ENCODE measurements around the gene RIBC2. TPM values are rescaled to one million over a fixed set of nuclear protein-coding genes. Genes with fewer than 3 reads are reported as not detected.

The RIBC2 gene
- total RNA-seq, 2 experiments from 2014 or later: 0.78 TPM; not detected in 1

DNA sequence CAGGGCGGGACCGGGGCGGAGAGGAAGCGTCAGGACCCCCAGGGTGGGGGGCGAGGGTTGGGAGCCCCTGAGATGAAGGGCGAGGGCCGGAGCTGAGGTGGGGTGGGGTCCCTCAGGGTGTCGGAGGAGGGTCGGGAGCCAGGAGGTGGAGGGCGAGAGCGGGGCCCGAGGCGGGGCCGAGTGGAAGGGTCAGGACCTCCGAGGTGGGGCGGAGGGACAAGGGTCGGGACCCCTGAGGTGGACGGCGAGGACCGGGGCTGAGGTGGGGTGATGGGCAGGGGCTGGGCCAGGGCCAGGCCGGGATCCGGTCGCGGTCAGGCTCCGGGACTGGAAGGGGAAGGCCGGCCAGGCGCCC, 503 bp upstream of the RIBC2 start:
- ChIA-PET CTCF (ENCODE audit: unreplicated experiment) (no interaction called here), POLR2A (no interaction called here)
- Histone ChIP-seq H3K4me2 (ENCODE audit: low read length) (peak overlapping the region; percentile 37; the same call in 1 of the 2 replicates), H2AFZ (ENCODE audit: low read length) (no peak overlapping the region), H3K36me3 (ENCODE audit: insufficient read depth, low read length) (no peaks in the 10 kb centered on the region), H3K9me3 (ENCODE audit: low read length) (no peaks in the 10 kb centered on the region), H3K27ac (ENCODE audit: low read depth, low read length, poor library complexity, severe bottlenecking) (no peak overlapping the region), H3K4me3 (ENCODE audit: low read depth, low read length, poor library complexity, severe bottlenecking) (no peak overlapping the region), H4K20me1 (ENCODE audit: insufficient read depth, low read length) (no peaks in the 10 kb centered on the region), H3K9me2 (ENCODE audit: insufficient read depth, low read length) (no peaks in the 10 kb centered on the region), H3K79me2 (ENCODE audit: insufficient read depth, low read depth, low read length) (no peaks in the 10 kb centered on the region), H3K4me1 (ENCODE audit: insufficient read depth, low read length, poor library complexity, severe bottlenecking) (no peaks in the 10 kb centered on the region)
- no TSS peak for BruUV-seq (replicated peaks)
- TF ChIP-seq, protein P1, sequence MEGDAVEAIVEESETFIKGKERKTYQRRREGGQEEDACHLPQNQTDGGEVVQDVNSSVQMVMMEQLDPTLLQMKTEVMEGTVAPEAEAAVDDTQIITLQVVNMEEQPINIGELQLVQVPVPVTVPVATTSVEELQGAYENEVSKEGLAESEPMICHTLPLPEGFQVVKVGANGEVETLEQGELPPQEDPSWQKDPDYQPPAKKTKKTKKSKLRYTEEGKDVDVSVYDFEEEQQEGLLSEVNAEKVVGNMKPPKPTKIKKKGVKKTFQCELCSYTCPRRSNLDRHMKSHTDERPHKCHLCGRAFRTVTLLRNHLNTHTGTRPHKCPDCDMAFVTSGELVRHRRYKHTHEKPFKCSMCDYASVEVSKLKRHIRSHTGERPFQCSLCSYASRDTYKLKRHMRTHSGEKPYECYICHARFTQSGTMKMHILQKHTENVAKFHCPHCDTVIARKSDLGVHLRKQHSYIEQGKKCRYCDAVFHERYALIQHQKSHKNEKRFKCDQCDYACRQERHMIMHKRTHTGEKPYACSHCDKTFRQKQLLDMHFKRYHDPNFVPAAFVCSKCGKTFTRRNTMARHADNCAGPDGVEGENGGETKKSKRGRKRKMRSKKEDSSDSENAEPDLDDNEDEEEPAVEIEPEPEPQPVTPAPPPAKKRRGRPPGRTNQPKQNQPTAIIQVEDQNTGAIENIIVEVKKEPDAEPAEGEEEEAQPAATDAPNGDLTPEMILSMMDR (conservative IDR thresholded peaks at IDR 0.05; ENCODE audit: low read length): no peak
- no peak for TF ChIP-seq EZH2phosphoT487 (IDR thresholded peaks at IDR 0.05; ENCODE audit: borderline replicate concordance, low read depth, low read length)
- no peak for DNase-seq (ENCODE audit: low spot score)
- intact Hi-C loops (cut with micrococcal nuclease; ENCODE audit: unreplicated experiment): no loop called here

DNA sequence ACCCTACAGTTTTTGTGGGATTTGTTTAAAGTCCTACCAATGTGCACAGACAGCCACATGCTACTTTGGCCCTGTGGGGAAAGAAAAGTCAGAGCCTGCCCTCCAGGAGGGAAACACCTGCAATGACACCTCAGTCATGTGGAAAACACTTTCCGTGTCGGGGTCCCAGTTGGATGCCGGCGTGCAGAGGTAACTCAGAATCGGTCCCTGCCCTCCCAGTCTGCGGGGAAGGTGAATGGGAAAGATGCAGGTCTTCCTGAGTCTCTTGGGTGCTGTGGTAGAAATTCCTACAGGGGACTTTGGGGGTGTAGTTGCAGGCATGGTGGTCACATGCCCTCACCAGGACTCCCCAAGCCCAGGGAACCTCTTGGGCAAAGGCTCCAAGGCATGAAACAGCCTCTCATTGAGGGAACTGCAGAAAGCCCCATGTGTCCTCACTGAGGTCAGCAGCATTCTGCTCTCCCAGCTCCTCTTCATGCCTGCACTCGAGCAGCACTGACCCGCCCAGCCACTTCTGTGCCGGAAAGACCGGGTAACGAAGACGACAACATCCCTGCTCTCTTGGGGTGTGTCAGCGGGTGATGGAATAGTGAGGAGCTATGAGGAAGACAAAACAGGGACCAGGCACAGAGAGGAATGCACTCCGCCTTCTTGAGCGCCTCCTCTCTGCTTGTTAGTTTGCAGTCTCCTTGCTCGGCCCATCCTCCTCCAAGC, 4.7 kb downstream of the RIBC2 start:
- no peak overlapping the region for H2AFZ ChIP-seq (ENCODE audit: low read length)
- no peak overlapping the region for H3K4me2 ChIP-seq (ENCODE audit: low read length)
- no peak overlapping the region for H3K4me3 ChIP-seq (ENCODE audit: low read depth, low read length, poor library complexity, severe bottlenecking)
- H3K79me2 ChIP-seq (ENCODE audit: insufficient read depth, low read depth, low read length): no peaks in the 10 kb centered on the region
- TF ChIP-seq, protein P1 (conservative IDR thresholded peaks at IDR 0.05; ENCODE audit: low read length): no peak
- TF ChIP-seq EZH2phosphoT487 (IDR thresholded peaks at IDR 0.05; ENCODE audit: borderline replicate concordance, low read depth, low read length): no peak
- H3K9me2 ChIP-seq (ENCODE audit: insufficient read depth, low read length): no peaks in the 10 kb centered on the region
- no peaks in the 10 kb centered on the region for H3K4me1 ChIP-seq (ENCODE audit: insufficient read depth, low read length, poor library complexity, severe bottlenecking)
- H3K36me3 ChIP-seq (ENCODE audit: insufficient read depth, low read length): no peaks in the 10 kb centered on the region
- DNase-seq (ENCODE audit: low spot score): no peak
- no peak overlapping the region for H3K27ac ChIP-seq (ENCODE audit: low read depth, low read length, poor library complexity, severe bottlenecking)
- intact Hi-C loops (cut with micrococcal nuclease; ENCODE audit: unreplicated experiment): no loop called here
- no peaks in the 10 kb centered on the region for H3K9me3 ChIP-seq (ENCODE audit: low read length)
- BruUV-seq (replicated peaks): no TSS peak
- no peaks in the 10 kb centered on the region for H4K20me1 ChIP-seq (ENCODE audit: insufficient read depth, low read length)
- CTCF ChIA-PET (ENCODE audit: unreplicated experiment): no interaction called here
- POLR2A ChIA-PET: no interaction called here

DNA sequence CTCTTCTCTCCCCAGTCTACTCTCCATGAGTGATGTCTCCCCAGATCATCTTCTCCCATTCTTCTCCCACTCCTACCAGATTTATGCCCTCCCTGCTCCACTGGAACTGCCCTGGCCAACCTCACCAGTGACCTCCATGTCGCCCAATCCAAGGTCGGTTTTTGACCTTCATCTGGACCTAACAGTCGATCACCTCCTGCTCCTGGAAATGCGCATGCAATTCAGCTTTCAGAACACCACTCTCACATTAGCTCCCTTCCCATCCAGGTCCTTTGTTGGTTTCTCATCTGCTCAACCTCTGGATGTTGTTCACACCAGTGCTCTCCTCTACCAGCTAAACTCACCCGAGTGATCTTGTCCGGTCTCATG, 5.3 kb downstream of the RIBC2 start:
- intact Hi-C loops (cut with micrococcal nuclease; ENCODE audit: unreplicated experiment): no loop called here
- POLR2A ChIA-PET: no interaction called here
- Histone ChIP-seq H3K9me2 (ENCODE audit: insufficient read depth, low read length) (no peaks in the 10 kb centered on the region), H3K4me1 (ENCODE audit: insufficient read depth, low read length, poor library complexity, severe bottlenecking) (no peaks in the 10 kb centered on the region), H3K9me3 (ENCODE audit: low read length) (no peaks in the 10 kb centered on the region), H4K20me1 (ENCODE audit: insufficient read depth, low read length) (no peaks in the 10 kb centered on the region), H2AFZ (ENCODE audit: low read length) (no peak overlapping the region), H3K79me2 (ENCODE audit: insufficient read depth, low read depth, low read length) (no peaks in the 10 kb centered on the region), H3K36me3 (ENCODE audit: insufficient read depth, low read length) (no peaks in the 10 kb centered on the region), H3K4me2 (ENCODE audit: low read length) (no peak overlapping the region), H3K27ac (ENCODE audit: low read depth, low read length, poor library complexity, severe bottlenecking) (no peak overlapping the region), H3K4me3 (ENCODE audit: low read depth, low read length, poor library complexity, severe bottlenecking) (no peak overlapping the region)
- no peak for TF ChIP-seq EZH2phosphoT487 (IDR thresholded peaks at IDR 0.05; ENCODE audit: borderline replicate concordance, low read depth, low read length)
- TF ChIP-seq, protein P1 (conservative IDR thresholded peaks at IDR 0.05; ENCODE audit: low read length): no peak
- CTCF ChIA-PET (ENCODE audit: unreplicated experiment): no interaction called here
- DNase-seq (ENCODE audit: low spot score): no peak
- BruUV-seq (replicated peaks): no TSS peak
